SJCRH30 (cell line): ENCODE measurements around the gene LCN9. TPM values are rescaled to one million over a fixed set of nuclear protein-coding genes. Genes with fewer than 3 reads are reported as not detected.
"Not testable (repeated sequence)": the region's sequence is repeated elsewhere in the genome, so short reads cannot be mapped to it uniquely, and the experiment has no call there.

Source experiments
- DNase-seq, 2 experiments: peaks; one replicate each; pipeline ENCODE4 v3.0.0-alpha.2; 2015 to 2020
- H3K27ac ChIP-seq: fragments of 250-450 bp; sonication (Bioruptor Pico); 2 replicates; pipeline ENCODE4 v1.5.1; 2020; ENCODE audit warnings: mild to moderate bottlenecking, moderate library complexity
- H3K27me3 ChIP-seq: fragments of 250-450 bp; sonication (Bioruptor Pico); 2 replicates; pipeline ENCODE4 v1.5.1; 2020; ENCODE audit warnings: mild to moderate bottlenecking, moderate library complexity
- H3K36me3 ChIP-seq: fragments of 250-450 bp; sonication (Bioruptor Pico); 2 replicates; pipeline ENCODE4 v1.5.1; 2020; ENCODE audit warnings: mild to moderate bottlenecking, moderate library complexity
- H3K4me1 ChIP-seq: fragments of 250-450 bp; sonication (Bioruptor Pico); 2 replicates; pipeline ENCODE4 v1.5.1; 2020; ENCODE audit warnings: mild to moderate bottlenecking, moderate library complexity
- H3K4me3 ChIP-seq: fragments of 250-450 bp; sonication (Bioruptor Pico); 2 replicates; pipeline ENCODE4 v1.5.1; 2020; ENCODE audit warnings: mild to moderate bottlenecking, moderate library complexity
- H3K9me3 ChIP-seq: fragments of 250-450 bp; sonication (Bioruptor Pico); replicated peaks from 2 replicates; pipeline ENCODE4 v1.5.1; 2020; ENCODE audit warnings: mild to moderate bottlenecking, moderate library complexity
- total RNA-seq: library from RNA; depleted of rRNA; stranded (reverse); fragments of >200 nt; shearing (Covaris generic); gene quantifications from 2 replicates; pipeline ENCODE4 v1.2.3, GENCODE V29; 2014

LCN9 gene
- total RNA-seq, 1 experiment from 2014 or later = not detected

DNA sequence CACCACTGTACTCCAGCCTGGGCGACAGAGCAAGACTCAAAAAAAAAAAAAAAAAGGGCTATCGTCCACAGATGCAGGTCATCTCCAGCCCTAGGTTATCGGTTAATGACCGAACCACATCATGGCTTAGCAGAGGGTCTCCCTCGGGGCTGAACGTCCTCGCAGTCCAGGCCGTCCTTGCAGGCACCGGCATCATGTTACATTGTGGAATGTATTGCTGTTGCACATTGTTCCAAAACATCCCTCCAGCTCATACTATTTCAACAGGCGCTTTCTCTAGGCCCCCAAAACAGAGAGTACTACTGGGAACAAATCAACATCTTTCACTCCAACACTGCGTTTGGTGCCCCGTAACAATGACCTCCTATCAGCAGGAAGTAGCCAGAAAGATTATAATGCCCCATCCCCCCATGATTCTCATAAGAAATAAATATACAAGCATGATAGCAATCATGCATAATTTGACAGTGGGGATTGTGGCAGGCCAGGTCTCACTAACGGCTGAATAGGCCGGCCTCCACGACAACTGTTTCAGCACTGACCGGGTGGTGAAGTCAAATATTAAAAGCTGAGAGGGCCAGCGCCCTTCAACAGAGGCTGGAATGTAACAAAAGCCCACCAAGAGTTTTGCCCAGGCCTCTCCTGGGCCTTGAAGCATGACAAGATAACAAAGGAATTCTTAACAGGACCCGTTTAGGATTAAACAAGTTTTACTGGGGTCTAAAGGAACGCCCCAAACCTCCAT, 1.1 kb upstream of the LCN9 start:
- Histone ChIP-seq H3K27ac (no peak overlapping the region), H3K36me3 (no peaks in the 10 kb centered on the region), H3K4me1 (peaks cover 11% of the 10 kb centered on the region; the same call in 1 of the 2 replicates), H3K27me3 (peaks cover 11% of the 10 kb centered on the region; the same call in 1 of the 2 replicates), H3K4me3 (no peak overlapping the region), H3K9me3 (no peaks in the 10 kb centered on the region)
- peak; percentile 47 to 52 for DNase-seq

DNA sequence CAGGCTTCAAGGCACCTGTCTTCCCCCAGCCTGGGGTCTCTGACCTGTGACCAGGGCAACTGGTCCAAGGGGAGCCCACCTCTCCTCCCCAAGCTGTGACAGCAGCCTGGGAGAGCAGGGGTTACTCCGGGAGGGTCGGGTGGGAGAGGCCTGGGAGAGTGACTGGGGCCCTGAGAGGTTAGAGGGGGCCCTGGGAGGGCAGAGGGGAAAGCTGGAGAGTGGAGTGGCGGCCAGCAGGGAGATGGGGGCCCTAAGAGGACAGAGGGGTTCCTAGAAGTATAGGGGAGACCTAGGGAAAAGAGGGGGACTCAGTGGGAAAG, 302 bp downstream of the LCN9 start:
- Histone ChIP-seq H3K9me3 (no peaks in the 10 kb centered on the region), H3K27me3 (peaks cover 19% of the 10 kb centered on the region; the same call in 1 of the 2 replicates), H3K4me3 (no peak overlapping the region), H3K36me3 (no peaks in the 10 kb centered on the region), H3K4me1 (peaks cover 11% of the 10 kb centered on the region; the same call in 1 of the 2 replicates), H3K27ac (no peak overlapping the region)
- no peak for DNase-seq

DNA sequence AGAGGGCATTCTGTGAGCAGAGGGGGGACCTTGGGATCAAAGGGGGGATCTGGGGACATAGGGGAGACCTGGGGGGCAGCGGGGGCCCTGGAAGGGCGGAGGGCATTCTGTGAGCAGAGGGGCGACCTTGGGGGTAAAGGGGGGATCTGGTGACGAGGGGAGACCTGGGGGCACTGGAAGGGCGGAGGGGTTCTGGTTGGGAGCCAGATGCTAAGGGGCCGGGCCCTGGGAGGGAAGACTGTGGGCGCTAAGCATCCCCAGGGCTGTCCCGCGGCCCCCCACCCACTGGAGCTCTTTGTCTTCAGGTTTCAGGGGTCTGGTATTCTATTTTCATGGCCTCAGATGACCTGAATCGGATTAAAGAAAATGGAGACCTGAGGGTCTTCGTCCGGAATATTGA, 748 bp downstream of the LCN9 start:
- Histone ChIP-seq H3K36me3 (no peaks in the 10 kb centered on the region), H3K4me1 (peaks cover 11% of the 10 kb centered on the region; the same call in 1 of the 2 replicates), H3K27me3 (peaks cover 19% of the 10 kb centered on the region; the same call in 1 of the 2 replicates), H3K4me3 (no peak overlapping the region), H3K27ac (no peak overlapping the region), H3K9me3 (no peaks in the 10 kb centered on the region)
- DNase-seq = no peak

DNA sequence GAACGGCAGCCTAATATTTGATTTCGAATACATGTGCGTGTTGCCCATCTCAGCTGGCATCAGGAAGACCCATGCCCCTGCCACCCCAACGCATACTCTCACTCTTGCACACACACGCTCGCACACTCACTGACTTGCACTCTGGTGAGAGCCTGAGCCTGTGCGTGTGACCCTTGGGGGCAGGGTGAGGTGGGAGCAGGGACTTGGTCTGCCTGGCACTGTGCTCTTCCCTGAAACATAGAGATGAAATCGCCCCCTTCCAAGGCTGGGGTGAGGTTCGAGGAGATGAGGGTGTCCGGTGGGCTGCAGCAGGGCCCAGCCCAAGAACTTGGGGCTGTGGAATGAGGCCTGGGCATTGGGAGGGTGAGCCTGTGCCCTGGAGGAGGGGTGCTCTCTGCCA, 1.2 kb downstream of the LCN9 start:
- H3K36me3 ChIP-seq = no peaks in the 10 kb centered on the region
- DNase-seq = no peak
- H3K27me3 ChIP-seq = peaks cover 19% of the 10 kb centered on the region; the same call in 1 of the 2 replicates
- H3K4me1 ChIP-seq = peaks cover 11% of the 10 kb centered on the region; the same call in 1 of the 2 replicates
- no peak overlapping the region for H3K4me3 ChIP-seq
- H3K9me3 ChIP-seq = no peaks in the 10 kb centered on the region; the same call in 1 of the 2 replicates
- H3K27ac ChIP-seq = no peak overlapping the region

DNA sequence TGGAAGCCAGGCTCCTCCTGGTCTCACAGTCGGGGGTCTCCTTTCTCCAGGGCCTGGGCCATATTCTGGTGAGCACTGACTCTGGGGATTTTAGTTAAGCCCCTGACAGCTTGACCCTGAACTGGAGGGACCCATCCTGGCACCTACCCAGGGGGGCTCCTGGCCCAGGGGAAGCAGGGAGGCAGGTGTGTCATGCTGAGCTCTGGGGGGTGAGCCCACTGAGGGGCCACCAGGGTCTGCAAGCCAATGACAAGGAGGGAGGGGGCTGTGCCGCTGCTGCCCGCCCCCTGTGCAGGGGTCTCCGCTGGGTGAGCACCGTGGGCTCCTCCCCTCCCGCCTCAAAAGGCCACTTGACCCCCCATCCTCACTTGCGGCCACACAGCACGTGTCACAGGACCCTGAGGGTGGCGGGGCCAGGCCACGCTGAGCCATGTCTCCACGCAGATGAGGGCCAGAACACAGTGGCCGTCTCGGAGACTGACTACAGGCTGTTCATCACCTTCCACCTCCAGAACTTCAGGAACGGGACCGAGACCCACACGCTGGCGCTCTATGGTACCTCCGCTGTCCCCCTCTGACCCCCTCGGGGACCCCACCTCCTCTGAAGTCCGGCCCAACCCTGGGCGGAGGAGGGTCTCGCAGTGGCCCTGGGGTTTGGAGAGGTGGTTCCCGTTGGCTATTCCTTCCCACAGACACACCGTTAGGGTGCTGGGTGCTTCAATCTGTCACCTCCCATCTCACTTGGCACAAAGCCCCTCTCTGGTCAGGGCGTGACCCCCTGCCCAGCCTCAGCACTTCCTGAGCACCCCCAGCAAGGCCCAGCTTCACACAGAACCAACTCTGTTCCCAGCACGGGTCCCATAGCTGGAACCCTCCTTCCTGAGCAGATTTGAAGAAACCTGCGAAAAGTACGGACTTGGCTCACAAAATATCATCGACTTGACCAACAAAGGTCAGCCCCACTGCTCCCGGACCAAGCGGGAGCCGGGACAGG, 2.0 kb downstream of the LCN9 start:
- Histone ChIP-seq H3K27me3 (peaks cover 19% of the 10 kb centered on the region; the same call in 1 of the 2 replicates), H3K4me3 (no peak overlapping the region), H3K4me1 (peaks cover 11% of the 10 kb centered on the region; the same call in 1 of the 2 replicates), H3K9me3 (no peaks in the 10 kb centered on the region; the same call in 1 of the 2 replicates), H3K27ac (no peak overlapping the region), H3K36me3 (no peaks in the 10 kb centered on the region)
- DNase-seq = no peak

DNA sequence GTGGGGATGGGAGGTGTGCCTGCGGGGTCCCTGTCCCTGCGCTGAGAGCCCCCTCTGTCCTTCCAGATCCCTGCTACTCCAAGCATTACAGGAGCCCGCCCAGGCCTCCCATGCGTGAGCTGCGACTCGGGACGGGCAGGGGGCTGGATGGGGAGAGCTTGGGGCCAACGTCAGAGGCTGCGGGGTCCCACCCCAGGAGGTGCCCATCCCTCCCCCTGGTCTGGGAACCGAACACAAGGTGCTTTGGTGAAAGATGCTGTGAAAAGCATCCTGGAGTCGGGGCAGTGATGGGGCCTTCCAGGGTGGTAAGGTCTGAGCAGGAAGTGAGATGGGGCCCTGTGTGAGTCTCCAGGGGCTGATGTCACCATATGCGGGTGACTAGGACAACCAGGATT, 2.7 kb downstream of the LCN9 start:
- Histone ChIP-seq H3K4me3 (no peak overlapping the region), H3K27me3 (peaks cover 19% of the 10 kb centered on the region; the same call in 1 of the 2 replicates), H3K9me3 (no peaks in the 10 kb centered on the region; the same call in 1 of the 2 replicates), H3K36me3 (no peaks in the 10 kb centered on the region), H3K4me1 (peaks cover 11% of the 10 kb centered on the region; the same call in 1 of the 2 replicates), H3K27ac (no peak overlapping the region)
- DNase-seq = no peak

DNA sequence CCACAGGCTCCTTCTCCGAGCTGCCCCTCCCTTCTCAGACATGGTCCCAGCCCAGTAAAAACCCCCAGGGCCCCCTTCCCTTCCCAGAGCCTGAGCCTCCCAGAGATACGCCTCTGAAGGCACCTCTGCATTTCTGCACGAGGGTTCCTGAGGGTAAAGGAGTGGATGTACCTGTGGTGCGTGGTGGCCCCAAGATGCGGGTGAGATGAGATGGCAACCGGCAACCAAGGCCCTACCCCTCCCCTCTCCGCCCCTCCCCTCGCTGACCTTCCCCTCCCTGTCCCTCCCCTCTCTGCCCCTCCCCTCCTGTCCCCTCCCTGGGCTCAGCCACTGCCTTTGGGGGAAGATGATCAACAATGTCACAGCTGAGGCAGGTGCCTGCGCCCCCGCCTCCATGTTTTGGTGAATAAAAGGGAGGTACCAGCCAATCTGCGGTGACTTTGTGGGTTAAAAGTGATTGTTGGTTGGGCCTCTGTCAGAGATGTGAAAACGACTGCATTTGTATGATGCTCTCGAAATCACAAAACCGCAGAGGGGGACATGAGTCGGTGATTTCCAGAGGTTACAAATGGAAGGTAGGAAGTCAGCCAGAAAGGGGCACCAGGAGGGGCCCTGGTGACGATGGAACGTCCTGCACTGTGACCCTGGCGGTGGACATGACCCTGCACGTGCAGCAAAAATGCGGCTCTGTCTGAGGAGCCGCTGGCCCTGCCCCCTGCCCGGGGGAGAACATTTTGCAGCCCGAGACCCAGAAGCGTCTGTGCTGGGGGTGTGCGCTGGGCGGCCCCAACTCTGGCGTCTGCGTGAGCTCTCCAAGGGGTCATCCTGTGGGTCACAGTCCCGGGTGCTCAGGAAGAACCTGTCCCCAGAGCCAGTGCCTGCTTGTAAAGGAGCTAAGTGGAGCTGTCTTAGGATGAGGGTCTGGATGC, 3.7 kb downstream of the LCN9 start:
- H3K36me3 ChIP-seq = no peaks in the 10 kb centered on the region
- H3K27me3 ChIP-seq = peaks cover 19% of the 10 kb centered on the region; the same call in 1 of the 2 replicates
- no peak overlapping the region for H3K4me3 ChIP-seq
- no peaks in the 10 kb centered on the region; the same call in 1 of the 2 replicates for H3K9me3 ChIP-seq
- H3K4me1 ChIP-seq = peaks cover 11% of the 10 kb centered on the region; the same call in 1 of the 2 replicates
- no peak for DNase-seq
- no peak overlapping the region for H3K27ac ChIP-seq

DNA sequence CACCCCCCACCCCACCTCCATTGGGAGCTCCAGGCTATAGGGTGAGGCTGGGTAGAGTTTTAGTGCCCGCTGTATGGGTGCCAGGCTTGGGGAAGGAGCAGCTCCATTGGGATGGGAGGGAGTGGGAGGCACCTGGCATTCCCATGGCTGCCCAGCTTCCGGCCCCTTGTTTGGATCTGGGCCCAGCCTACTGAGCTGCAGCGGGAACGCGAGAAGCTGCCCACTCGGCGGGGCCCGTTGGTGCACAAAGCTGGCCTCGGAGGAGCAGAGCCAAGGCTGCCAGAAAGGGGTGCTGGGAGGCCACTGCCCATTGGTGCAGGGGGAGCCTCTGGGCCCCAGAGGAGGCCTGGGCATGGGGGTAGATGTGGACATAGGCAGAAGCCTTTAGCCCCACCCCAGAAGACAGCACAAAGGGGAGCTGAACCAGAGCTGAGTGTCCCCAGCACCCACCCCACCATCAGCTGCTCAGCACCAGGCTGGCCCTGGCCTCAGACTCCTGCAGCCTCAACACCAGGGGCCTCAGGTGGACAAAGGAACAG, 4.4 kb downstream of the LCN9 start:
- Histone ChIP-seq H3K9me3 (no peaks in the 10 kb centered on the region; the same call in 1 of the 2 replicates), H3K4me1 (peaks cover 5% of the 10 kb centered on the region; the same call in 1 of the 2 replicates), H3K36me3 (no peaks in the 10 kb centered on the region), H3K27ac (no peak overlapping the region), H3K27me3 (peaks cover 19% of the 10 kb centered on the region; the same call in 1 of the 2 replicates), H3K4me3 (no peak overlapping the region)
- no peak for DNase-seq

DNA sequence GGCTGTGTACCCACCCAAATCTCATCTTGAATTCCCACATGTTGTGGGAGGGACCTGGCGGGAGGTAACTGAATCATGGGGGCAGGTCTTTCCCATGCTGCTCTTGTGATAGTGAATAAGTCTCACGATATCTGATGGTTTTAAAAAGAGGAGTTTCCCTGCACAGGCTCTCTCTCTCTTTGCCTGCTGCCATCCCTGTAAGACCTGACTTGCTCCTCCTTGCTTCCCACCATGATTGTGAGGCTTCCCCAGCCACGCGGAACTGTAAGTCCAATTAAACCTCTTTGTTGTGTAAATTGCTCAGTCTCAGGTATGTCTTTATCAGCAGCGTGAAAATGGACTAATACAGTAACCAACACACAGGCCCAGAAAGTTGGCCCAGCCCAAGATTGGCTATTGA, 5.9 kb downstream of the LCN9 start:
- not testable (repeated sequence) for H3K4me1 ChIP-seq, H3K4me3 ChIP-seq, DNase-seq, H3K9me3 ChIP-seq, H3K27ac ChIP-seq, H3K36me3 ChIP-seq
- H3K27me3 ChIP-seq = peaks cover 23% of the 10 kb centered on the region; the same call in 1 of the 2 replicates

DNA sequence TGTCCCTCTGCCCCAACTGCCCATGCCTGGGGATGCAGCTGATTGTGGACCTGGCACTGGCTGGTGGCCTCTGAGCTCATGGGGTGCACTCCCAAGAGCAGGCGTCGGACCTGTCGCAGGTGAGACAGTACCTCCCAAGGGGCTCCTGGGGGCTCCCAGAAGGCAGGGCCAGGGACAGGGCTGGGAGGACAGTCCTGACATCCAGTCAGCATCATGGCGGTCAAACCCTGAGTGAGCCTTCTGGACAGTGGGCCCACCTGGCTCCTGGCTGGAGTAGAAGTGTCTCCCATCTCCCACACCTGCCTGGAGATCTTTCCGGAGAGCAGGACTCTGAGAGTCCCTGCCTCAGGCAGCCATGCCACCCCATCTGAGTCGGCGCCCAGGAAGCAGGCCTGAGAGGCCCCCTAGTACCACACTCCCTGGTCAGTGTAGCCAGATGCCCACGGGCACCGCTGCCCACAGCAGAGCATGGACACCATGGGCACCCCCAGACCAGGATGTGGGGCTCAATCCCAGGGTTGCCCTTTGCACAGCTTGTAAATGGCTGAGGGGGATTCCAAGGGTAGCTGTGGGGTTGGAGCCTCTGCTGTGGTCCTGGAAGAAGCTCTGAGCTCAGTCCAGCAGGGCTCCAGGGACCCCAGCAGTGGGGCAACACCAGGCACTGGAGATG, 6.6 kb downstream of the LCN9 start:
- no peak overlapping the region for H3K4me3 ChIP-seq
- no peak overlapping the region for H3K27ac ChIP-seq
- DNase-seq = no peak
- H3K27me3 ChIP-seq = peaks cover 23% of the 10 kb centered on the region; the same call in 1 of the 2 replicates
- H3K36me3 ChIP-seq = no peaks in the 10 kb centered on the region
- H3K4me1 ChIP-seq = no peaks in the 10 kb centered on the region
- H3K9me3 ChIP-seq = no peaks in the 10 kb centered on the region; the same call in 1 of the 2 replicates

DNA sequence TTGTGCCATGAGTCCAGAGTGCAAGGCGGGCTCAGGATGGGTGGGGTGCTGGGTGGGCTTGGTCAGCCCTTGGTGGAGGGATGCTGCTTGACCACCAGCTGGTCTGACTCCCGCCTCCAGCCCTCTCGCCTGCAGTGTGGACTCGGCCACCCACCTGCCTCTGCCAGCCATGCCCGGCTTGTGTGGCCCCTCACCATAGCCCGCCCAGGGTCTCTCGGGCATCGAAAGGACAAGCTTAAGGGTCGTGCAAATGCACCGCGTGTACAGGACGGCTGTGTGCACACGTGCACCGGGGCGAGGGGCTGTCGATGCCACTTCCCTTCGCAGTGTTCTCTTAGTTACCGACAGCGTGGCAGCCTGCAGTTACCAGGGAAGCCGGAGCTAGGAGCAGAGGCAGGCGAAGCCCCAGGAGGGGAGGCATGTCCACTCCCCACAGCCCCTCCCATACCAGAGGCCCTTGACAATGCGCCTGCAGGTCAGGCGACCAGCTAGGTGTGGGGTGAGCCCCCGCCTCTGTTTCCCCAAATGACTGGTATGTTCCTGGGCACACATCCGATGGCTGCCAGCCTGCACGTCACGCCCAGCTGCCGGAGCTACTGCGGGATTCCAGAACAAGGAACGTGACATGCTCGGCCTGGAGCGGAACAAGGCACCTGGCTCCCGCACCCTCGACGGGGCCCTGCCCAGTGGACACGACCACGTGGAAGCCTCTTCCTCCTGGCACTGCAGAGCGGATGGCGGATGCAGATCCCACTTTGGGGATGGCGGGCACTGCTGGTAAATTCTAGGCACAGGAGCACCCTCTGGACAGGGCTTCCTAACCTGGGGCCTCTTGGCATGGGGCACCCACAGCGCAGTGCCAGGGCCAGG, 7.8 kb downstream of the LCN9 start:
- Histone ChIP-seq H3K36me3 (no peaks in the 10 kb centered on the region), H3K27ac (no peak overlapping the region), H3K27me3 (peaks cover 22% of the 10 kb centered on the region; the same call in 1 of the 2 replicates), H3K4me3 (no peak overlapping the region), H3K9me3 (no peaks in the 10 kb centered on the region; the same call in 1 of the 2 replicates), H3K4me1 (no peaks in the 10 kb centered on the region)
- DNase-seq = no peak

DNA sequence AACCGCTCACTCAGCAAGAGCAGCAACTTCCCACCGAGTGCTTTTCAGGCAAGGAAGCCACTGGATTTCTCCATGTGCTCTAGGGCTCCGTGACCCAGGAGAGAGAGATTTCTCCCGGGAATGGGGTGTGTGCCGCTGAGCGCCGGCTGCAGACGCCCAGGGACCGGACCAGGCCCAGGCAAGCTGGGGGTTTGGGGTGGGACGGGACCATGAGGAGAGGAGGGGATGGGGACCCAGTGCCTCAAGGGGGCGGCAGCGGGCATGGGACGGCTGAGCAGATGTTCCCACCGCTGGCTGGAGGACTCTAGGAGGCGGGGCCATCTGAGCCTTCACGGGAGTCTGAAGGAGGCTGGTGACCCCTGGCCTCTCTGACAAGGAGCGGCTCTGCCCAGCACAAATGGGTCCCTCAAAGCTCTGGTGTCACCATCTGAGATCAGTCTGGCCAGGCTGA, 8.5 kb downstream of the LCN9 start:
- no peak overlapping the region for H3K27ac ChIP-seq
- DNase-seq = peak in 1 of 2 experiments; percentile 33
- H3K4me1 ChIP-seq = no peaks in the 10 kb centered on the region
- no peaks in the 10 kb centered on the region for H3K36me3 ChIP-seq
- H3K4me3 ChIP-seq = no peak overlapping the region
- H3K9me3 ChIP-seq = no peaks in the 10 kb centered on the region; the same call in 1 of the 2 replicates
- H3K27me3 ChIP-seq = peaks cover 17% of the 10 kb centered on the region; the same call in 1 of the 2 replicates
